Measurements from ENCODE around the gene RIPPLY1.

The RIPPLY1 gene

GRCh38 chrX:106933538-106933961, 30.4 kb upstream of the RIPPLY1 start:
- Histone ChIP-seq H3K4me2 (ENCODE audit: low read depth, low read length) (no peak overlapping the region), H3K4me3 (ENCODE audit: low read length) (no peak overlapping the region), H3K36me3 (replicated peaks; ENCODE audit: insufficient read depth, low read length) (no peaks in the 10 kb centered on the region), H3K27me3 (replicated peaks; ENCODE audit: insufficient read depth, low read length) (no peaks in the 10 kb centered on the region), H3K27ac (ENCODE audit: low read length) (no peak overlapping the region), H4K20me1 (ENCODE audit: insufficient read depth, low read length) (no peaks in the 10 kb centered on the region), H3K9ac (ENCODE audit: low read length) (no peak overlapping the region), H3K4me1 (ENCODE audit: low read length) (no peaks in the 10 kb centered on the region), H3K9me2 (replicated peaks; ENCODE audit: insufficient read depth, low read length) (no peaks in the 10 kb centered on the region), H3K79me2 (ENCODE audit: low read length) (no peaks in the 10 kb centered on the region), H3F3A (ENCODE audit: insufficient read depth, low read length) (no peaks in the 10 kb centered on the region), H2AFZ (ENCODE audit: low read length) (no peak overlapping the region), H3K9me3 (replicated peaks; ENCODE audit: insufficient read depth, low read length) (no peaks in the 10 kb centered on the region)
- no peak for DNase-seq
- TF ChIP-seq EZH2phosphoT487 (IDR thresholded peaks at IDR 0.05; ENCODE audit: low read length), result no peak
- no peak for TF ChIP-seq CTCF (IDR thresholded peaks at IDR 0.05; ENCODE audit: low read length)
- TF ChIP-seq EZH2 (optimal IDR thresholded peaks at IDR 0.05; ENCODE audit: low read depth, low read length), result no peak

GRCh38 chrX:106932960-106933537, 29.9 kb upstream of the RIPPLY1 start:
- H3K4me2 ChIP-seq (ENCODE audit: low read depth, low read length), result no peak overlapping the region
- H3K9me3 ChIP-seq (replicated peaks; ENCODE audit: insufficient read depth, low read length), result no peaks in the 10 kb centered on the region
- no peak for DNase-seq
- no peaks in the 10 kb centered on the region for H3K27me3 ChIP-seq (replicated peaks; ENCODE audit: insufficient read depth, low read length)
- H4K20me1 ChIP-seq (ENCODE audit: insufficient read depth, low read length), result no peaks in the 10 kb centered on the region
- no peaks in the 10 kb centered on the region for H3F3A ChIP-seq (ENCODE audit: insufficient read depth, low read length)
- H3K4me1 ChIP-seq (ENCODE audit: low read length), result no peaks in the 10 kb centered on the region
- no peaks in the 10 kb centered on the region for H3K9me2 ChIP-seq (replicated peaks; ENCODE audit: insufficient read depth, low read length)
- TF ChIP-seq EZH2phosphoT487 (IDR thresholded peaks at IDR 0.05; ENCODE audit: low read length), result no peak
- H3K79me2 ChIP-seq (ENCODE audit: low read length), result no peaks in the 10 kb centered on the region
- H3K4me3 ChIP-seq (ENCODE audit: low read length), result no peak overlapping the region
- H2AFZ ChIP-seq (ENCODE audit: low read length), result no peak overlapping the region
- H3K36me3 ChIP-seq (replicated peaks; ENCODE audit: insufficient read depth, low read length), result no peaks in the 10 kb centered on the region
- H3K9ac ChIP-seq (ENCODE audit: low read length), result no peak overlapping the region
- H3K27ac ChIP-seq (ENCODE audit: low read length), result no peak overlapping the region

GRCh38 chrX:106932492-106932923, 29.4 kb upstream of the RIPPLY1 start:
- H3K4me2 ChIP-seq (ENCODE audit: low read depth, low read length), result no peak overlapping the region
- H4K20me1 ChIP-seq (ENCODE audit: insufficient read depth, low read length), result no peaks in the 10 kb centered on the region
- H3K9me3 ChIP-seq (replicated peaks; ENCODE audit: insufficient read depth, low read length), result no peaks in the 10 kb centered on the region
- H3K4me3 ChIP-seq (ENCODE audit: low read length), result no peak overlapping the region
- no peak for DNase-seq
- no peaks in the 10 kb centered on the region for H3K27me3 ChIP-seq (replicated peaks; ENCODE audit: insufficient read depth, low read length)
- H3K4me1 ChIP-seq (ENCODE audit: low read length), result no peaks in the 10 kb centered on the region
- no peaks in the 10 kb centered on the region for H3K36me3 ChIP-seq (replicated peaks; ENCODE audit: insufficient read depth, low read length)
- no peaks in the 10 kb centered on the region for H3K79me2 ChIP-seq (ENCODE audit: low read length)
- H2AFZ ChIP-seq (ENCODE audit: low read length), result no peak overlapping the region
- no peak overlapping the region for H3K9ac ChIP-seq (ENCODE audit: low read length)
- no peak overlapping the region for H3K27ac ChIP-seq (ENCODE audit: low read length)
- H3K9me2 ChIP-seq (replicated peaks; ENCODE audit: insufficient read depth, low read length), result no peaks in the 10 kb centered on the region
- no peak for TF ChIP-seq EZH2 (optimal IDR thresholded peaks at IDR 0.05; ENCODE audit: low read depth, low read length)
- no peak for TF ChIP-seq EZH2phosphoT487 (IDR thresholded peaks at IDR 0.05; ENCODE audit: low read length)
- TF ChIP-seq CTCF (IDR thresholded peaks at IDR 0.05; ENCODE audit: low read length), result no peak
- no peaks in the 10 kb centered on the region for H3F3A ChIP-seq (ENCODE audit: insufficient read depth, low read length)

GRCh38 chrX:106931831-106932491, 28.8 kb upstream of the RIPPLY1 start:
- TF ChIP-seq EZH2phosphoT487 (IDR thresholded peaks at IDR 0.05; ENCODE audit: low read length) (no peak), CTCF (IDR thresholded peaks at IDR 0.05; ENCODE audit: low read length) (no peak), EZH2 (optimal IDR thresholded peaks at IDR 0.05; ENCODE audit: low read depth, low read length) (no peak)
- Histone ChIP-seq H3K27ac (ENCODE audit: low read length) (no peak overlapping the region), H3K9ac (ENCODE audit: low read length) (no peak overlapping the region), H3K9me3 (replicated peaks; ENCODE audit: insufficient read depth, low read length) (no peaks in the 10 kb centered on the region), H3K4me1 (ENCODE audit: low read length) (no peaks in the 10 kb centered on the region), H3K4me2 (ENCODE audit: low read depth, low read length) (no peak overlapping the region), H3K27me3 (replicated peaks; ENCODE audit: insufficient read depth, low read length) (no peaks in the 10 kb centered on the region), H3K79me2 (ENCODE audit: low read length) (no peaks in the 10 kb centered on the region), H2AFZ (ENCODE audit: low read length) (no peak overlapping the region), H3K9me2 (replicated peaks; ENCODE audit: insufficient read depth, low read length) (no peaks in the 10 kb centered on the region), H3K36me3 (replicated peaks; ENCODE audit: insufficient read depth, low read length) (no peaks in the 10 kb centered on the region), H3K4me3 (ENCODE audit: low read length) (no peak overlapping the region), H3F3A (ENCODE audit: insufficient read depth, low read length) (no peaks in the 10 kb centered on the region), H4K20me1 (ENCODE audit: insufficient read depth, low read length) (no peaks in the 10 kb centered on the region)
- DNase-seq, result no peak

All from MM.1S (cell line).